Measurements from ENCODE around the gene DTHD1.

DTHD1 gene

GRCh38 chr4:36281384-36282106 lies at the start of gene DTHD1:
DTHD1 (plus strand) TSS chr4:36281616; CDS start chr4:36281759, 143 bp downstream.
- H3K27ac Mint-ChIP-seq = peak within 1 kb of the TSS; percentile 15
- no peaks in the 10 kb centered on the region for H3K27me3 Mint-ChIP-seq
- no peak for ATAC-seq
- no peaks in the 10 kb centered on the region for H3K36me3 Mint-ChIP-seq
- H3K9me3 Mint-ChIP-seq = peaks cover 2% of the 10 kb centered on the region
- H3K4me1 Mint-ChIP-seq = peaks cover 30% of the 10 kb centered on the region
- no peak within 1 kb of the TSS for H3K4me3 Mint-ChIP-seq

DNA sequence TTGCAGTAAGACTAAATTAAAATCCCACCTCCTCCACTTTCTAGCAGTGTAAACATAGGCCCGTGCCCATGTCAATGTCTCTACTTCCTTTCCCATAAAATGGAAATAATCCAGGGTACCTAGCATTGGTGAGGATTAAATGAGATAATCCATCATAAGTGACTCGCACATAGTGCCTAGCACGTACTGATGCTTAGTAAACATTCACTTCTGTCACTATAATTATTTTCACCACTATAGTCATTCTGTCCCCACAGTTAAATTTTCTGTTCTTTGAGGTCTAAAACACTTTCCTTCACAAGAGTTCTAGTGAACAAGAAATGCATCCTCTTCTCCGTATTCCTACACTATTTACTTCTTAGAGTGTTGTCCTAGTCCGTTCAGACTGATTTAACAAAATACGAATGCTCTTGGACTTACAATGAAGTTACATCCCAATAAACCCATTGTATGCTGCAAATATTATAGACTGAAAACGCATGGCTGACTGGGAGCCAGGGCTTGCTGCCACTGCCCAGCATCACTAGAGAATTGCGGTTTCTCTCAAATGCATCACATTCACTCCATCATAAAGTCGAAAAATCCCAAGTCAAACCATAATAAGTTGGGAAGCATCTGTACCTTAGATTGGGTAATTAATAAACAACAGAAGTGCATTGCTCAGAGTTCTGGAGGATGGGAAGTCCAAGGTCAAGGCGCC lies 47.7 kb upstream of the DTHD1 start:
- no peak for ATAC-seq
- peaks cover 67% of the 10 kb centered on the region for H3K36me3 Mint-ChIP-seq
- peak overlapping the region; percentile 28 for H3K27ac Mint-ChIP-seq
- H3K27me3 Mint-ChIP-seq = no peaks in the 10 kb centered on the region
- peaks cover 12% of the 10 kb centered on the region for H3K9me3 Mint-ChIP-seq
- peaks cover 68% of the 10 kb centered on the region for H3K4me1 Mint-ChIP-seq
- no peak overlapping the region for H3K4me3 Mint-ChIP-seq

DNA sequence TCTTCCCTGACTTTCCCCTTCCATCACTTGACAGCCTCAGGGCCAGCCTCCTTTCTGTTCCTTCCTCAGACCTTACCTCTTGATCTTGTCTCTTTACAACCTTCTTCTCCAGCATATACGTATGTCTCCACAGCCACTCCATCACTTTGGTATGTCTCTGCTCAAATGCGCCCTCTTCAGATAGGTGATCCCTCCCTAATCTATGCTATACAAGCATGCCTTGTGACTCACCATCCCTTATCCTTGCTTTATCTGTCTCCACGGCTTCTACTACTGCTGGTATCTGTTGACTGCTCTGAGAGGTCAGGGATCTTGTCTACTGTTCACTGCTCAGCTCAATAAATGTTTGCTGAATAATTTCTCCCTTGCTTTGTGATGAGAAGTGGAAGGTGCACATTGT lies 46.1 kb upstream of the DTHD1 start:
- Mint-ChIP-seq H3K27ac (peak overlapping the region; percentile 16), H3K4me1 (peaks cover 76% of the 10 kb centered on the region), H3K4me3 (no peak overlapping the region), H3K36me3 (peaks cover 79% of the 10 kb centered on the region), H3K9me3 (peaks cover 12% of the 10 kb centered on the region), H3K27me3 (no peaks in the 10 kb centered on the region)
- no peak for ATAC-seq

DNA sequence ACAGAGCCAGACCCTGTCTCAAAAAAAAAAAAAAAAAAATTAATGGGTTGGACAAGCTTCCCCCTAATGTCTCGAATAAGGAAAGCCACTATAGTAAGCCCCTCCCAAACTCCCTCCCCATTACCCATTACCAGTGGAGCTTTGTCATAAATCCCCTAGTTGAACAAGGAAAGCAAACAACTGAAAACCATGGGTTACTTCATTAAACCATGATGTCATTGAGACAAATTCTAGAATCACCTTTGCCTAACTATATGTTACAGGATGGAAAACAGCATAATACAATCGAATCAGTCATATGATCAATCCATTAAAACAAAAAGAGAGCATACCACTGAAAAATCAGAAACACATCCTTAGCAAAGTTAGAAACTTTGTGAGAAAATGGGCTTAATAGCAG lies 45.3 kb upstream of the DTHD1 start:
- no peak for ATAC-seq
- Mint-ChIP-seq H3K4me1 (peaks cover 74% of the 10 kb centered on the region), H3K27ac (no peak overlapping the region), H3K27me3 (no peaks in the 10 kb centered on the region), H3K9me3 (peaks cover 12% of the 10 kb centered on the region), H3K36me3 (peaks cover 79% of the 10 kb centered on the region), H3K4me3 (no peak overlapping the region)

- Mint-ChIP-seq H3K27ac (peak overlapping the region; percentile 57), H3K4me1 (peaks cover 72% of the 10 kb centered on the region), H3K4me3 (no peak overlapping the region), H3K36me3 (peaks cover 65% of the 10 kb centered on the region), H3K27me3 (no peaks in the 10 kb centered on the region), H3K9me3 (peaks cover 10% of the 10 kb centered on the region)
- peak; percentile 53 for ATAC-seq
Measured at GRCh38 chr4:36237366-36238313, 43.8 kb upstream of the DTHD1 start.

DNA sequence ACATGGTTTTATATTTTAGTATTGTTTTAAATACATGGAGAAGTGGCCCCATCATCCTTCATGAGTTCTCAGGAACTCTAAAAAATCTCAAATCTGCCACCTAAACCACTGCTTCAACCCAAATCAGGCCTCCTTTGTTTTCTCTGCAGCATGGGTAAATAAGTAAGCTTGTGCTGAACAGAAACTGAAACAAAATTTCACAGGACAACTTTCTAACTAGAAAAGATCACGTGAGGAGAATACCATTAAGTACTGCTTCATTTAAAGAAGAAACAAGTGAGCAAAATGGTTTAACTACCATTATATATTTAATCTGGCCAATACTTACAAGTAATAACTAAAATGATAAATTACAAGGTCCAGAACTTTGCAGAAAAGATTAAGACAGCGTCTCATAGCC lies 39.6 kb upstream of the DTHD1 start:
- Mint-ChIP-seq H3K4me1 (peaks cover 64% of the 10 kb centered on the region), H3K27ac (peak overlapping the region; percentile 92), H3K27me3 (no peaks in the 10 kb centered on the region), H3K4me3 (peak overlapping the region; percentile 92), H3K9me3 (peaks cover 4% of the 10 kb centered on the region), H3K36me3 (peaks cover 31% of the 10 kb centered on the region)
- peak; percentile 18 for ATAC-seq

- no peak for ATAC-seq
- Mint-ChIP-seq H3K4me3 (peak overlapping the region; percentile 92), H3K27ac (peak overlapping the region; percentile 92), H3K9me3 (peaks cover 4% of the 10 kb centered on the region), H3K4me1 (peaks cover 59% of the 10 kb centered on the region), H3K27me3 (no peaks in the 10 kb centered on the region), H3K36me3 (peaks cover 21% of the 10 kb centered on the region)
Measured at GRCh38 chr4:36242629-36243354, 38.6 kb upstream of the DTHD1 start.

- peak overlapping the region; percentile 92 for H3K4me3 Mint-ChIP-seq
- peaks cover 13% of the 10 kb centered on the region for H3K36me3 Mint-ChIP-seq
- H3K27me3 Mint-ChIP-seq = no peaks in the 10 kb centered on the region
- H3K9me3 Mint-ChIP-seq = no peaks in the 10 kb centered on the region
- peaks cover 51% of the 10 kb centered on the region for H3K4me1 Mint-ChIP-seq
- H3K27ac Mint-ChIP-seq = peak overlapping the region; percentile 92
- peak; percentile 55 for ATAC-seq
Measured at GRCh38 chr4:36243355-36244256, 37.8 kb upstream of the DTHD1 start.

- Mint-ChIP-seq H3K36me3 (peaks cover 4% of the 10 kb centered on the region), H3K9me3 (no peaks in the 10 kb centered on the region), H3K27ac (peak within 1 kb of the TSS; percentile 92), H3K4me3 (peak within 1 kb of the TSS; percentile 92), H3K27me3 (no peaks in the 10 kb centered on the region), H3K4me1 (peaks cover 42% of the 10 kb centered on the region)
- ATAC-seq = peak; percentile 89
Measured at GRCh38 chr4:36244257-36245082, 36.9 kb upstream of the DTHD1 start, which contains the start of gene ARAP2. ARAP2 (minus strand) TSS chr4:36244514; CDS start chr4:36229486, 15,028 bp downstream.

DNA sequence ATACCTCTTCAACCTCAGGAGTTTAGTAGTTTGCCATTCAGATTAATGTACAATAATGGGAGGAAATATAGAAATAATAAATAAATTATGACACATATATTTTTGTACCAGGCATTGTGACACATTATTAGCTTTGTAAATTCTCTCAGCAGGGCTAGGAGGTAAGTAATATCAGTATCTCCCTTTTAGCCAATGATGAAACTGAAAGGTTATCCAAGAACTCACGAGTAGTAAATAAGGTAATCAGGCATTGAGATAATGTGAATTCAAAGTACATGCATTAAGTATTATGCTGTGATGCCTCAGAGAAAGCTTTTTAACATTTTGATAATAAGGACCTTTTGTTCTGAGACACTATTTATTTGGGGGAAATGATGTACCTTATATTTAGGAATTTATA lies 31.8 kb upstream of the DTHD1 start:
- Mint-ChIP-seq H3K4me3 (no peak overlapping the region), H3K27me3 (no peaks in the 10 kb centered on the region), H3K27ac (no peak overlapping the region), H3K36me3 (no peaks in the 10 kb centered on the region), H3K9me3 (no peaks in the 10 kb centered on the region), H3K4me1 (peaks cover 32% of the 10 kb centered on the region)
- no peak for ATAC-seq

GRCh38 chr4:36251983-36252382 lies 29.4 kb upstream of the DTHD1 start:
- H3K4me3 Mint-ChIP-seq = no peak overlapping the region

DNA sequence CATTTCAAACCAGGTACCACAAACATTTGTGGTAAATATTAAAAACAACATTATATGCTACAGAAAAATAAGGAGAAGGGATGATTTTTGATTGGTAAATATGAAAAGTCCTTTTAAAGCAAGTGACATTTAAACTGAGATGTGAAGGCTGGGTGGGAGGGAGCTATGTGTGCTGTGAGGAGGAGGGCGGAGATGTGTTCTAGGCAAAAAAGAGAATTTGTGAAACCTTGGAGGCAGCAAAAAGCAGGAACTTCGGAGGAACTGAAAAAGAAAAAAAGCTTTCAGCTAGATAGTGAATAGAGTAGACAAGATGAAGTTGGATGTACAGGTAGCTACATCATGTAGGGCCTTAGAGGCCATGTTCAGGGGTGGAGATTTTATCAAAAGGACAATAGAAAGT lies 27.0 kb upstream of the DTHD1 start:
- ATAC-seq = no peak
- H3K36me3 Mint-ChIP-seq = no peaks in the 10 kb centered on the region
- H3K27ac Mint-ChIP-seq = peak overlapping the region; percentile 44
- H3K27me3 Mint-ChIP-seq = no peaks in the 10 kb centered on the region
- H3K9me3 Mint-ChIP-seq = no peaks in the 10 kb centered on the region
- peaks cover 39% of the 10 kb centered on the region for H3K4me1 Mint-ChIP-seq
- H3K4me3 Mint-ChIP-seq = no peak overlapping the region

More at GRCh38 chr4:36251983-36252382, 29.4 kb upstream of the DTHD1 start:
- Mint-ChIP-seq H3K9me3 (no peaks in the 10 kb centered on the region), H3K36me3 (no peaks in the 10 kb centered on the region), H3K4me1 (peaks cover 38% of the 10 kb centered on the region), H3K27me3 (no peaks in the 10 kb centered on the region), H3K27ac (no peak overlapping the region)
- ATAC-seq = no peak

GRCh38 chr4:36255577-36255976 lies 25.8 kb upstream of the DTHD1 start:
- Mint-ChIP-seq H3K36me3 (no peaks in the 10 kb centered on the region), H3K27ac (peak overlapping the region; percentile 95), H3K27me3 (no peaks in the 10 kb centered on the region), H3K4me1 (peaks cover 35% of the 10 kb centered on the region), H3K9me3 (no peaks in the 10 kb centered on the region), H3K4me3 (peak overlapping the region; percentile 74)
- peak; percentile 87 for ATAC-seq

Data from stimulated activated memory B cell treated with anti-CD40 and anti-IgM and Interleukin-4, amounts not matched to agents 10 μg/mL and 1 μg/mL and 100 μg/mL, for 72 hours (primary cell).